PC-9 (cell line): Measurements from ENCODE around the gene TSNAX. TPM values are rescaled to one million over a fixed set of nuclear protein-coding genes. Genes with fewer than 3 reads are reported as not detected.

Experiments
- Bru-seq: library from RNA; stranded (reverse); fragments of 400-500 nt; gene quantifications from one replicate; lab custom pipeline; 2021; lab: Mats Ljungman, UMichigan
- BruChase-seq, 2 experiments: library from RNA; stranded (reverse); fragments of 400-500 nt; gene quantifications; one replicate each; lab custom pipeline; 2021; lab: Mats Ljungman, UMichigan
- BruUV-seq: library from RNA; stranded (reverse); fragments of 400-500 nt; replicated peaks from 2 replicates; lab custom pipeline; 2021; lab: Mats Ljungman, UMichigan
- CTCF ChIA-PET: fragments of 300-600 bp; sonication (Branson Sonifier 250); formaldehyde crosslinking; loops from one replicate; lab custom pipeline; 2022; ENCODE audit warnings: antibody characterized with exemption; lab: Charles Lee
- POLR2A ChIA-PET: fragments of 300-600 bp; sonication (Branson Sonifier 250); formaldehyde crosslinking; loops from one replicate; lab custom pipeline; 2022; ENCODE audit warnings: antibody characterized with exemption; ENCODE audit not compliant: unreplicated experiment; lab: Charles Lee
- DNase-seq, 2 experiments: peaks; one replicate each; pipeline versions ENCODE4 v3.0.0 to v3.0.0-alpha.2; 2015 to 2022; ENCODE audit warnings: mixed read lengths in 1 of 2
- H2AFZ ChIP-seq: fragments of 200-600 bp; sonication (generic); 2 replicates; pipeline ENCODE4 v1.8.1; 2017; ENCODE audit warnings: antibody characterized with exemption
- H3F3A ChIP-seq: fragments of 200-600 bp; sonication (generic); 2 replicates; pipeline ENCODE4 v1.8.1; 2017; ENCODE audit warnings: antibody characterized with exemption, mild to moderate bottlenecking, low read depth; ENCODE audit not compliant: insufficient read depth
- H3K27ac ChIP-seq: fragments of 200-600 bp; sonication (generic); 2 replicates; pipeline ENCODE4 v1.6.1; 2016; ENCODE audit warnings: mixed run types
- H3K27me3 ChIP-seq: fragments of 200-600 bp; sonication (generic); 2 replicates; pipeline ENCODE4 v1.6.1; 2016; ENCODE audit warnings: low read depth, mixed run types; ENCODE audit not compliant: insufficient read depth
- H3K36me3 ChIP-seq: fragments of 200-600 bp; sonication (generic); 2 replicates; pipeline ENCODE4 v1.6.1; 2016; ENCODE audit warnings: low read depth, mixed run types
- H3K4me1 ChIP-seq: fragments of 200-600 bp; sonication (generic); replicated peaks from 2 replicates; pipeline ENCODE4 v1.6.1; 2016; ENCODE audit warnings: mixed run types; ENCODE audit not compliant: insufficient read depth
- H3K4me2 ChIP-seq: fragments of 200-600 bp; sonication (generic); 2 replicates; pipeline ENCODE4 v1.6.1; 2017; ENCODE audit warnings: mixed run types
- H3K4me3 ChIP-seq: fragments of 200-600 bp; sonication (generic); 2 replicates; pipeline ENCODE4 v1.6.1; 2016; ENCODE audit warnings: mixed run types
- H3K79me2 ChIP-seq: fragments of 200-600 bp; sonication (generic); 2 replicates; pipeline ENCODE4 v1.6.1; 2017; ENCODE audit warnings: low read depth, mixed run types
- H3K9me2 ChIP-seq: fragments of 200-600 bp; sonication (generic); 2 replicates; pipeline ENCODE4 v1.8.1; 2017; ENCODE audit warnings: mild to moderate bottlenecking; ENCODE audit not compliant: insufficient read depth
- H3K9me3 ChIP-seq: fragments of 200-600 bp; sonication (generic); 2 replicates; pipeline ENCODE4 v1.8.1; 2016; ENCODE audit warnings: low read depth; ENCODE audit not compliant: insufficient read depth
- H4K20me1 ChIP-seq: fragments of 200-600 bp; sonication (generic); 2 replicates; pipeline ENCODE4 v1.8.1; 2017; ENCODE audit not compliant: insufficient read depth
- CTCF ChIP-seq: fragments of 200-600 bp; sonication (generic); conservative IDR thresholded peaks from 2 replicates; pipeline ENCODE4 v1.6.1; 2017; ENCODE audit warnings: mixed run types, antibody characterized with exemption, mild to moderate bottlenecking, moderate library complexity
- EZH2 ChIP-seq: fragments of 200-600 bp; sonication (generic); IDR thresholded peaks from 2 replicates; pipeline ENCODE4 v1.8.0; 2017; ENCODE audit warnings: antibody characterized with exemption, low read depth
- intact Hi-C: fragments of 100-400 bp; cut with micrococcal nuclease; formaldehyde crosslinking; loops from one replicate; pipeline ENCODE4 v1.10.0; 2022; ENCODE audit not compliant: unreplicated experiment
- long read RNA-seq: library from polyadenylated mRNA; stranded (forward); transcript quantifications from one replicate; pipeline ENCODE4 v2.0.0, GENCODE V29; 2022
- total RNA-seq: library from RNA; stranded (reverse); gene quantifications from 2 replicates; pipeline ENCODE4 v1.2.3, GENCODE V29; 2021

TSNAX gene, protein sequence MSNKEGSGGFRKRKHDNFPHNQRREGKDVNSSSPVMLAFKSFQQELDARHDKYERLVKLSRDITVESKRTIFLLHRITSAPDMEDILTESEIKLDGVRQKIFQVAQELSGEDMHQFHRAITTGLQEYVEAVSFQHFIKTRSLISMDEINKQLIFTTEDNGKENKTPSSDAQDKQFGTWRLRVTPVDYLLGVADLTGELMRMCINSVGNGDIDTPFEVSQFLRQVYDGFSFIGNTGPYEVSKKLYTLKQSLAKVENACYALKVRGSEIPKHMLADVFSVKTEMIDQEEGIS
- 23.5 and 32.1 TPM in 2 replicates for total RNA-seq
- percentile 92 among the genes with signal in this experiment for Bru-seq, nascent RNA
- BruChase-seq, experiment 1, labeled RNA remaining after a 2-hour chase: percentile 97 among the genes with signal in this experiment
- BruChase-seq, experiment 2, labeled RNA remaining after a 6-hour chase: percentile 98 among the genes with signal in this experiment
- long read RNA-seq, transcript TSNAX-201 (6 exons, 2,650 nt): major isoform, 46 of 56 reads
- long read RNA-seq, partial matches to known transcripts: 5 of 56 reads
- long read RNA-seq, other reads (novel, unspliced or antisense): 5 of 56 reads

- H3K4me2 ChIP-seq: peak within 1 kb of the TSS; percentile 94
- ChIA-PET POLR2A (no interaction called here), CTCF (interaction anchor here (0.6 kb wide), 1 partner anchor 73 kb away, joined by 3 read pairs; no protein-coding TSS in a partner anchor)
- peak within 1 kb of the TSS; percentile 93 for H2AFZ ChIP-seq
- H3K79me2 ChIP-seq: peaks cover 38% of the 10 kb centered on the region
- H3K36me3 ChIP-seq: 0 out of 2 replicates have a peak, but pooled peaks cover 15% of the 10 kb centered on the region
- H3F3A ChIP-seq: peaks cover 15% of the 10 kb centered on the region; the same call in 1 of the 2 replicates
- no peaks in the 10 kb centered on the region for H4K20me1 ChIP-seq
- H3K27ac ChIP-seq: peak within 1 kb of the TSS; percentile 83
- no peaks in the 10 kb centered on the region for H3K9me3 ChIP-seq
- H3K4me3 ChIP-seq: peak within 1 kb of the TSS; percentile 91
- no peaks in the 10 kb centered on the region for H3K9me2 ChIP-seq
- peaks cover 20% of the 10 kb centered on the region for H3K4me1 ChIP-seq
- intact Hi-C loops: loop anchor here (1.0 to 5.0 kb wide), 4 partner anchors 98 to 286 kb away; partner anchors contain the start of genes DISC1, EGLN1 and GNPAT
- BruUV-seq: TSS peak; percentile 49
- H3K27me3 ChIP-seq: no peaks in the 10 kb centered on the region
- TF ChIP-seq CTCF: no peak
- no peak for TF ChIP-seq EZH2
- peak; percentile 75 to 91 for DNase-seq
These were observed at the start of gene TSNAX for GRCh38 chr1:231528172-231529029. Gene TSNAX, plus strand, starts transcription at chr1:231528669. Its CDS starts 142 bp downstream, at chr1:231528811.

GRCh38 chr1:231478811-231479210 lies 49.7 kb upstream of the TSNAX start:
- Histone ChIP-seq H3K4me1 (no peaks in the 10 kb centered on the region), H3K79me2 (no peaks in the 10 kb centered on the region), H2AFZ (no peak overlapping the region), H3K27me3 (no peaks in the 10 kb centered on the region), H3K27ac (no peak overlapping the region), H4K20me1 (no peaks in the 10 kb centered on the region), H3F3A (no peaks in the 10 kb centered on the region), H3K9me3 (no peaks in the 10 kb centered on the region), H3K36me3 (no peaks in the 10 kb centered on the region), H3K4me3 (no peak overlapping the region), H3K4me2 (no peak overlapping the region), H3K9me2 (0 out of 2 replicates have a peak, but pooled peaks cover 1% of the 10 kb centered on the region)
- DNase-seq: no peak
- CTCF ChIA-PET: no interaction called here
- intact Hi-C loops: no loop called here
- BruUV-seq: no TSS peak
- POLR2A ChIA-PET: no interaction called here
- TF ChIP-seq CTCF: no peak
- no peak for TF ChIP-seq EZH2

DNA sequence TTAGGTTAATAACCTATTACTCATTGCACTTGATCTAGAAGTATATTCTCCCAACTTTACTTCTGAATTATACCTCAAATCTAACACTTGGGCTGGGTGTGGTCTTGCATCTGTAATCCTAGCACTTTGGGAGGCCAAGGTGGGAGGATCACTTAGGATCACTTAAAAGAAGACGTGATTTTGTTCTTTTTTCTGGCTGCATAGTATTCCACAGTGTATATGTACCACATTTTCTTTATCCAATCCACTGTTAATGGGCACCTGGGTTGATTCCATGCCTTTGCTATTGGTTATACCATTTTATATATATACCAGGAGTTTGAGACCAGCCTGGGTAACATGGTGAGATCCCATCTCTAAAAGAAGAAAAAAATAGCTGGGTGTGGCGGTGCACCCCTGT lies 48.5 kb upstream of the TSNAX start:
- no peak for DNase-seq
- TF ChIP-seq EZH2 (no peak), CTCF (no peak)
- H3F3A ChIP-seq: no peaks in the 10 kb centered on the region
- no peaks in the 10 kb centered on the region for H3K9me3 ChIP-seq
- no peak overlapping the region for H3K27ac ChIP-seq
- no peaks in the 10 kb centered on the region for H3K4me1 ChIP-seq
- H3K79me2 ChIP-seq: no peaks in the 10 kb centered on the region
- BruUV-seq: no TSS peak
- no peak overlapping the region for H2AFZ ChIP-seq
- CTCF ChIA-PET: no interaction called here
- POLR2A ChIA-PET: no interaction called here
- H3K27me3 ChIP-seq: no peaks in the 10 kb centered on the region
- H3K4me2 ChIP-seq: no peak overlapping the region
- H3K36me3 ChIP-seq: no peaks in the 10 kb centered on the region
- H3K9me2 ChIP-seq: no peaks in the 10 kb centered on the region
- no peaks in the 10 kb centered on the region for H4K20me1 ChIP-seq
- intact Hi-C loops: no loop called here
- no peak overlapping the region for H3K4me3 ChIP-seq
